Anterior cingulate cortex (tissue), 58 donors: ENCODE data around the gene MOXD1.
"Not testable (repeated sequence)": the region's sequence is repeated elsewhere in the genome, so short reads cannot be mapped to it uniquely, and the experiment has no call there.

Source experiments
- DNase-seq, 58 donors: peaks; one replicate each; lab custom pipeline; 2025; lab: John Stamatoyannopoulos, UW

MOXD1 gene

DNA sequence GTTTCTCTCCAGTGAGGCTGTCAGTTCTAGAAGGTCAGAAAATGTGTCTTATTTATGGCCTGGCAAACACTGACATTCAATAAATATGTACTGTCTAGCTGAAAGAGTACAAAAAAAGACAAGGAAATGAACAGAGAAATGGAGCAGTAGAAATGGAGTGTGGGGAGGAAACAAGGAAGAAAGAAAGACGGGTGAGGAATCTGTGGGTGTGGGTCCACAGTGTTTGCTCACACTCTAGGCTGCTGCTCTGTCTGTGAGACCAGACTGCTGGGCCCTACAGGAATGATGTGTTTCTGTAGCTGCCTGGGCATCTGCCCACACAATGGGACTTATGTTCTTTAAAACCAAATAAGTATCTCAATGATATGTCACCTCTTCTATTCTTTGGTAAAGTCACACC lies 114.2 kb downstream of the MOXD1 start:
- DNase-seq = no peak

DNA sequence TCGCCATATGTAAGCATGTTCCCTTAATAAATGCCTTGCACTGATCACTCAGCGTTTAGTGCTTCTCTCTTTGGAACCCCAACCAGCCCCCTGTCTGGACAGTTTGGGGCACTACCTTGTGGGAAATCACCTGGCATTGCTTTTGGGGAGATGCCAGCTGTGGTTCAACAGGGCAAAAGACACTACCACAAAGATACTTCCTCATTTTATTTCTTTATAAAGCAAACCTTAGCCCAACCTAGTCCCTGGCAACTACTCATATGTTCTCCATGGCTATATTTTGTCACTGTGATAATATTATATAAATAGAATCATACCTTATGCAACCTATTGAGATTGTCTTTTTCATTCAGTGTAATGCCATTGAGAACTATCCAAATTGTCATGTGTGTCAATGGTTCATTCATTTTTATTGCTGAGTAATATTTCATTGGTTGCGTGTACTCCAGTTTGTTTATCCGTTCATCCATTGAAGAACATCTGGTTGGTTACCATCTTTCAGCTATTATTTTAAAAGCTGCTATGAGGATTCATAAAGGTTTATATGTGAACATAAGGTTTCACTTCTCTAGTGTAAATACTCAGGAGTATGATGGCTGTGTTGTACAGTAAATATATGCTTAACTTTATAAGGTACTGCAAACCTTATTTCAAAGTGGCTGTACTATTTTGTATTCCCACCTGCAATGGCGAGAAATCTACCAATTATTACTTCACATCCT lies 114.8 kb downstream of the MOXD1 start:
- no peak for DNase-seq

DNA sequence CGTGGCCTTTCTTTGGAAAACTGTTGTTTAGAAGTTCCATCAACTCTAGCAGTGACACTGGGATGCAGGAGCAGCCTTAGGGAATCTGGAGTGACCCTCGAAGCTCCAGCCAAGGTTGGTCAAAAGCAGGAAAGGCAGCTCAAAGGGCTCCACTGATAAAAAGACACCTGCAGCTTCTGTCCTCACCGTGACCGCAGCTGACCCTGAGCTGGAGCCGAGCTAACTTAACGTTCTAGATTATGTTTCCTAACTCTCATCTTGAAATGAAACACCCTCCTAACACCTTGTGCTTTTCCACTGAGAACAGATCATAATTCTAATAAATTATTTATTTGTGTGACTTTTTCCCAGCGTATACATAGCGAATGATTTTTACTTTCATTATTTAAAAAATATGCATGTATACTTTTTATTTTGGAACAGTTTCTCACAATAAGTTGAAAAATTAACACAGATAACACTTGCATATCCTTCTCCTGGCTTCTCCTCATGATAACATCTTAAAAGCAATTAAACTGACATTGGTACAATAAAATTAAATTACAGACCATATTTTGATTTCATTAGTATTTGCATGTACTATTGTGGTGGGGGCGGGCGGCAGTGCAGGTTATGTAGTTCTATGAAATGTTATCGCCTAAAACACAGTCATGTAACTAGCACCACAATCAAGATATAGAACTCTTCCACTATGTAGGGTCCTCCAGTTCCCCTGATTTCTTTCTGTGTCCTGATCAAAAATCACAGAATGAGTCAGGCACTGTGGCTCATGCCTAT lies 116.1 kb downstream of the MOXD1 start:
- no peak for DNase-seq

DNA sequence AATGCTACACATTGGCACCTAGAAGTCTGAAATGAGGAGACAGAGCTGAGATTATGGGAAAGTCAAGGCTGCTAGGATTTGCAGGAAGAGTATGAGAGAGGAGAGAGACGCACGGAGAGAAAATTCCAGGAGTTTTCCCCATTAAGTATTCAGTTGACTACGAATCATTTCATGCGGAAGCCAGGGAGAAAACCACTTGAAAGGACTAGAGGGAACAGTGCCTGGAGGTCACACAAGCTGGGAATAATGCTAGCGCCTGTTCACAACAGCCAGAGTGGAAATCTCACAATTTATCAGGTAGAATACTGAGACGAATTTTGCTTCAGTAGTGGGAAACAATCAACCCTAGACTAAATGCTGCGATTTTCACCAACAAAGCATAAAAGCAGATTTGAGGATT lies 118.6 kb downstream of the MOXD1 start:
- no peak for DNase-seq

DNA sequence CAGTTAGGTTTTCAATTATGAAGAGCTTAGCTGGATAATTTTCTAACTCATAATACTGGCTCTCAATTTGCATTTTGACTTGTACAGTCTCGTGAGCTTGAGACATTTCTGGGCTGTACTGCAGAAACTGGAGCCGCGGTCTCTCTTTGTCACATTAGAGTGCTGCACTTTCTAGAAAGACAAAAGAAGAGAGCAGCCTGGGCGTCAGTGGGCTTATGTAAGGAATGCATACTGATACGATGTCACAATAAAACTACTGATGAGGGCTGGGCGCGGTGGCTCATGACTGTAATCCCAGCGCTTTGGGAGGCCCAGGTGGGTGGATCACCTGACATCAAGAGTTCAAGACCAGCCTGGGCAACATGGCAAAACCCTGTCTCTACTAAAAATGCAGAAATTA lies 120.8 kb downstream of the MOXD1 start:
- no peak for DNase-seq

DNA sequence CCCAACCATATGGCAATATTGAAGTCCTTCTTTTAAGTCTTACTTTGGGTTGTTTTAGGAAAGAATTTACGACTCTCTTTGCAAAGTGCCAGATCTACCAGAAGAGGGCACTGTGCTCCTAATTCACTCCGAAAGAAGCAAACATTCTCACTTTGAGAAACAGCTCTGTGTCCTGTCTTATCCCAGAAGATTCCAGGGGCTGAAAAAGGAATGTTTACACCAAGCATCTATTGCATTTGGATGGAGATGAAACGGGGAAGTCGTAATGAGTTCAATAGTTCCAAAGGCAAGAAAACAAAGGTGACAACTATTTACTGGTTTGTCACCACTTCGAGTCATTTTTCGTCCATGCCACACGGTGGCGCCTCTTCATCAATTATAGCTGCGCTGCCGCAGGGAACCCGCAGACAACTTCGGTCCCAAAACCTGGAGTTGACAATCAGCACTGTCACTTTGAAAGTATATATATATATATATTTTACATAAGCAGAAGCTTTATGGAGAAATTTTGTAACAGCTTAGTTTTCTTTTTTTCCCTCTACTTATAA lies 121.6 kb downstream of the MOXD1 start:
- peak in 57 of 58 donors; percentile 2 to 87 (median 59) for DNase-seq

DNA sequence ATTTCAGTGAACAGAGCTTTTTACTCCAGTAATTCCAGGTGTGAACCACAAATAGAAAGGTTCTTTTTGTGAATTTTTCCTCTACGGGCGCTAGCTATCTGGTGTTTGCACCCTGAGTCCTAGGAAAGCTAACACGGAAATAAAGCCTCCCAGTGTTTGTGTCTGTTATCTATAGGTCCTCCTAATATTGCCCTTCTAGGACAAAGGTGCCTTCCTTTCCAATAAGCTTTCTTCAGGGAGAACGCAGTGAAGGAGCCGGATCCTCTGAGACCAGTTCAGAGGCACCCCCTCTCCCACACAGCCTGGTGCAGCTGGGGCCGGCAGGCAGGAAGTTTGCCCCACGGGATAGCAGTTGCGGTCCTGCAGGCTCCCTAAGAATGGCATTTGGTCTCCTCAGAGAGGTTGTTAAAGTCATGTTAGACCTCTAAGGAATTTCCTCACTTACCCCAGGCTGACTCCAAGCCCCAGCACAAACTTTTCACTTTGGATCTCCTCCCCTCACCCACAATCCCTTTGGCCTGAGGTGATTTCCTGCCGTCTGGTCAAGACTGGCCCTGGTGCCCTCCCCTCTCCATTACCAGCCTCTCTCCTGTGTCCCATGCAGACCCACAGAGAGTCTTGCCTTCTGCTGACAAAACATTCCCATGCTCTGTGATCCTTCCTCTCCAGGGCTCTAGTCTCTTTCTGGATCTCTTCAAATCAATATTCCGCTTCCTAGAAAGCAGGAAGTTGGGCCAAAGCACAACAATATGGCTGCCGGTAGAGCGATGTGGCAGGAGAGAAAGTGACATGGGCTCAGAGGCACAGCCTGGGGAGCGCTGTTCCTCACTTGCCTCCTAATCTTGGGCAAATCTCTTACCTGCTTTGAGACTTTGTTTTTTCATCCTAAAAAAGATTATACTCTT lies 126.0 kb downstream of the MOXD1 start:
- no peak for DNase-seq

DNA sequence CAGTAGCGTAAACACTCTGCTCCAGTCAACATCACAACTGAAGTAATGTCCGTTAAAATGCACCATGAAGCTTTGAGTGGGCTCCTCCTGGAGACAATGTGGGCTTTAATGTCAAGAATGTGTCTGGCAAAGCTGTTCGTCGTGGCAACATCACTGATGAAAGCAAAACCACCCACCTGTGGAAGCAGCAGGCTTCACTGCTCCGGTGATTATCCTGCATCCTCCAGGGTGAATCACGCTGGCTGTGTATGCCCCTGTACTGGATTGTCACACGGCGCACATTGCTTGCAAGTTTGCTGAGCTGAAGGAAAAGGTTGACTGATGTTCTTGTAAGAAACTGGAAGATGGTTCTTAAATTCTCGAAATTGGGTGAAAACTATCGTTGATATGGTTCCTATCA lies 128.5 kb downstream of the MOXD1 start:
- no peak for DNase-seq

DNA sequence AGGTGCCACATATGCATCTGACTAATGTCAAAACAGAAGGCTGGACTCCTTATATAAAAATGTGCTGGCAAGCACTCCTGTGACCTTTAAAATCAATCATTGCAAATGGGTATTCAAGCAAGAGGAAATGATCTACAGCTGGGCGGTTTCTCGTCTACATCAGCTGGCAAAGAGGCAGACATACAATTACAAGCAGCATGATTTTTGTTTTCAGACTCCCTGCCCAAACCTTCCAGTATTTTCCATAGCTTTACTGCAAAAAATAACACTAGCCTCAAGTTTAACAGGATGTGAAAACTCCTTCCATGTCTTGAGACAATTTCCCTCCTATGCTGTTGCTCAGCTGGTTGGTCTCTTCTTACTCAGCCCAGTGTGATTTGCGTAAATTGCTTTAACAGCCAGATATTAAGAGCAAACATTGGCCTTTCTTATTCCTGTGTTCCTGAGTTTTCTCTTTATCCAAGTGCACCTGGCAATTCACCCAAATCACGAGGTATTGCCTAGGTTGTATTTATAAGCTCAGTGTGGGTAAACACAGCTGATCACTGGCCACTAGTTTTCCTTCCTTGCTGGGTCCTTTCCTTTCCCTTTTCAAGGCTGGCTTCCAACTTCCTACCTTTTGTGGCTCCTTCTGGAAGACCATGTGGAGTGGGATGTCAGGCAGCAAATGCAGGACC lies 130.4 kb downstream of the MOXD1 start:
- DNase-seq = no peak

DNA sequence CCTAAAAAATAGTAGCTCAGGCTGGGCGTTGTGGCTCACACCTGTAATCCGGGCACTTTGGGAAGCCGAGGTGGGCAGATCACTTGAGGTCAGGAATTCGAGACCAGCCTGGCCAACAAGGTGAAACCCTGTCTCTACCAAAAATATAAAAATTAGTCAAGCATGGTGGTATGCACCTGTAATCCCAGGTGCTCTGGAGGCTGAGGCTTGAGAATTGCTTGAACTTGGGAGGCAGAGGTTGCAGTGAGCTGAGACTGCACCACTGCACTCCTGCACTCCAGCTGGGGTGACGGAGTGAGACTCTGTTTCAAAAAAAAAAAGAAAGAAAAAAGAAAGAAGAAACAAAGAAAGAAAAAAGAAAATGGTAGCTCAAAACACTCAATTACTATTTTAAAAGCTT lies 132.6 kb downstream of the MOXD1 start:
- DNase-seq = not testable (repeated sequence)

DNA sequence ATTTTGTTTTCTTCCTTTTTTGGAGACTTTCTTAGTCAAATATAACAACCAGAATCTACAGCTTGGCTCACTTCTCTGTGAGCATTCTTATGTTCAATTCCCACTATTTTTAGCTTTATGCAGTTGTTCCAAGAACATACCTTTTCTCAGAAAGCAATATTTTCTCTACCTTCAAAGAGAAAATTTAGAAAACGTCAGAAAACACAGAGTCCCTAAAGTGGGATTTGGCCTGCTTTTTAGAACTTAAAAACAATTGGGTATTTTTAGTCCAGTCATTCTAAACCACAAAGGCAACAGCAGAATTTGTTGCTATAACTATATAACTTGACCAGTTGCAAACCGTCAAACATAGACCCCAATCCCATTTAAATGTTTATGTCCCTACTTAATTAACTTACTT lies 133.1 kb downstream of the MOXD1 start:
- DNase-seq = no peak

DNA sequence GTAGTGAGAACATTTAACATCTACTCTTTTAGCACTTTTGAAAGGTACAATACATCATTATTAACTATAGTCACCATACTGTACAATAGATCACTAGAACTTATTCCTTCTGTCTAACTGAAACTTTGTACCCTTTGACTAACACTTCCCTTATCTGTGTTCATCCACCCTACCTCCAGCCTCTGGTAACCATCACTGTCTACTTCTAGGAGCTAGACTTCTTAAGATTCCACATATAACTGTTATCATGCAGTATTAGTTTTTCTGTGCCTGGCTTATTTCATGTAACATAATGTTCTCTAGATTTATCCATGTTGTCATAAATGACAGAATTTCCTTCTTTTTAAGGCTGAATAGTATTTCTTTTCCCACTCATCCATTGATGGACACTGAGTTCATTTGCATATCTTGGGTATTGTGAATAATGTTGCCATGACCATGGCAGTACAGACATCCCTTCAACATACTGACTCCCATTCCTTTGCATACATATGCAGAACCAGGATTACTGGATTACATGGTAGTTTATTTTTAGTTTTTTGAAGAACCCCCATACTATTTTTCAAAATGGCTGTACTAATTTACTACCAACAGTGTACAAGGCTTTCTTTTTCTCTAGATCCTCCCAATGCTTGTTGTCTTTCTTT lies 135.7 kb downstream of the MOXD1 start:
- DNase-seq = no peak

DNA sequence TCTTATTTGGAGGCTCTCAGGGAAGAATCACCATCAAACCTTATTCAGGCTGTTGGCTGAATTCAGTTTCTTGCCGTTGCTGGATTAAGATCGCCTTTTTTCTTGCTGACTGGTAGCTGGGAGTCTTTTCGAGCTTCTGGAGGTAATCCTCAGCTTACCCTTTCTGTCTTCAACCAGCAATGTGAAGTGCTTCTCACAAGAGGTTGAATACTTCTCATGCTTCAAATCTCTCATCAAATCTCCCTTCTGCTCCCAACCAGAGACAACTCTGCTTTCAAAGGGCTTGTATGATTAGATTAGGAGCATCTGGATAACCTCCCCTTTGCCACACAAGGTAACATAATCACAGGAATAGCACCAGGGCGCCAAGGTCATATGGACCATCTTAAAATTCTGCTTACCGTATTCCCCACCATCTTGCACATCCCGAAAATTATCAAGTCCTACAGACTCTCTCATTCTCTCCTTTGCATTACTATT lies 137.2 kb downstream of the MOXD1 start:
- no peak for DNase-seq

DNA sequence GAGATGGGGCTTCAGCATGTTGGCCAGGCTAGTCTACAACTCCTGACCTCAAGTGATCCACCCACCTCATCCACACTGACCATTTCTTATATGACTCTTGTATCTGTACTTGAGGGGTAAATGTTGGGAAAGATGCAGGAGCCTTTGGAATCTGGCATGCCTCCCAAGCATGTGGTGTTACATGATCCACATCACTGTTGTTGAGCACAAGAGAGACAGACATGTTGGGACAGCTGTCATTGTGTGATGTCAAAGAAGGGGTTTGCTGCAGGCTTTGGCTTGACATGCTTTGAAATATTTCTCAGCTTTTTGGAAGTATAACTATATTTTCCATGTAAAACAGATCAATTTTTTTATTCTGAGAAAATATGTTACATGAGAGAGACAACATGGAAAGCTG lies 139.9 kb downstream of the MOXD1 start:
- no peak for DNase-seq

DNA sequence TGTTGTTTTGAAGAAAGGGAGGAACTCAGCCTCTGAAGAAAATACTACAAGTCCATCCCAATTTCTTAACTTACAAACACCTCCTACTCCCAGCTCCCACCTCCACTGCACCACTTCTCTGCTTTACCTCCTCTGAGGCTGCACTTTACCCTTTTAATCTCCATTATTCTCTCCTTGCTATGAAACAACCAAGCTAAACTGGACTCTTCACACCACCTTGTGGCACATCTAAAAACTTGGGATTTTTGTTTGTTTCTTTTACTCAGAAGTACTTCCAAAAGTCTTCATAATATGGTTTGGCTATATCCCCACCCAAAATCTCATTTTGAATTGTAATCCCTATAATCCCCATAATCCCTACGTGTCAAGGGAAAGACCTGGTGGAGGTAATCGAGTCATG lies 142.2 kb downstream of the MOXD1 start:
- no peak for DNase-seq

DNA sequence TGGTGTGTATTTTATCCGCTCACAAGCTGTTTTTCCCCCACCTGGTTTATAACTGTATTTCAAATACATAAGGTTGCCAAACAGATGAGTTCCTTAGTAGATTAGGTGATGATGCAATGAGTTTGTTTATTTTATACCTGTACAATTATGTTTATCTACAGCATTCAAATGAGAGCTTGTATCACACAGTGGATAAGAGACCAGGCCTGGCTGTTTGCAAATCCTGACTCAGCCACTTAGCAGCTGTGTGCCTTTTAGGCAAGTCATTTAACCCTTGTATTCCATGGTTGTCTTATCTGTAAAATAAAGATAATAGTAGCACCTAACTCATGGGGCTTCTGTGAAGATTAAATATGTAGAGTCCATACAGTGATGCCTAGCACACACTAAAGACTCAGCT lies 143.7 kb downstream of the MOXD1 start:
- no peak for DNase-seq

DNA sequence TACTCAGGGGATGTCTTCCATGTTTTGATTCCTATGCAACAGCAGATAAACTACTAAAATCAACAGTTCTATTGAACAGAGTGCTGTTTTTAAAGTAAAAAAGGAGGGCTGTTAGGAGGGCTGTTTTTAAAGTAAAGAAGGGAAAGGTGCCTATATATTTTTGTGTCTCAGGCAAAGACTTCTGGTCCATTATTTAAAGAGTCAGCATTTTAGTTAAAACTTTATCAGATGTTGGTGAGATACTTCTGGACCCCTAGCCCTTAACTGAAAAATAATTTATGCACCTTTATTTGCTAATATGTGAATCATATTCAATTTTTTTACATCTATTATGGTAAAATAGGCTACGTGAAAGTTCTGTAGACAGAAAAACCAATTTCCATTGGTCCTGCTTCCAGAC lies 144.8 kb downstream of the MOXD1 start:
- DNase-seq = no peak

DNA sequence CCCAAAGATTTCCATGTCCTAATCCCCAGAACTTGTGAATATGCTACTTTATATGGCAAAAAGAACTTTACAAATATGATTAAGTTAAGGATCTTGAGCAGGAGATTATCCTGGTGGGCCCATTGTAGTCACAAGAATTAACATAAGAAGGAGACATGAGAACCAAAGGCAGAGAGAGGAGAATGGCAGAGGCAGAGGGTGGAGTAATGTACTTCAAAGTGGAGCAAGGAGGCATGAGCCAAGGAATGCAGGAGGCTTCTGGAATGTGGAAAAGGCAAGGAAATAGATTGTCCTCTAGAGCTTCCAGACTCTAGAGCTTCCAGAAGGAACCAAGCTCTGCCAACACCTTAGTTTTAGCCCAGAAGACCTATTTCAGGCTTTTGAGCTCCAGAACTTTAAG lies 147.4 kb downstream of the MOXD1 start:
- no peak for DNase-seq

DNA sequence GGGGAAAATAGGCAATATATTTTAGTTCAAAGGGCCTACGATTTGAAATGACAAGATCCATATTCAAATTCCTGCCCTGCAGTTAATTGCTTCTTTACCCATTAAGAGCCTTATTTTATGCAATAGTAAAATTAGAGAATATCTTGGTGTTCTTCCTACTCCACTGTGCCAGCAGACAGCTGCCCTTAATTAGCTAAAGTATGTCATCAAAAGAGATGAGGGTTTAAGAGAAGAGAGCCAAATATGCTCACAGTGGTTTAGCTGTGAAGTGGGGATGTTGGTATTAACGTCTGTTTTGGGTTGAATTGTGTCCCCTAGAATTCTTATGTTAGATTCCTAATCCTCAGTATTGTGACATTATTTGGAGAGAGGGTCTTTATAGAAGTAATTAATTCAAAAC lies 148.1 kb downstream of the MOXD1 start:
- no peak for DNase-seq

DNA sequence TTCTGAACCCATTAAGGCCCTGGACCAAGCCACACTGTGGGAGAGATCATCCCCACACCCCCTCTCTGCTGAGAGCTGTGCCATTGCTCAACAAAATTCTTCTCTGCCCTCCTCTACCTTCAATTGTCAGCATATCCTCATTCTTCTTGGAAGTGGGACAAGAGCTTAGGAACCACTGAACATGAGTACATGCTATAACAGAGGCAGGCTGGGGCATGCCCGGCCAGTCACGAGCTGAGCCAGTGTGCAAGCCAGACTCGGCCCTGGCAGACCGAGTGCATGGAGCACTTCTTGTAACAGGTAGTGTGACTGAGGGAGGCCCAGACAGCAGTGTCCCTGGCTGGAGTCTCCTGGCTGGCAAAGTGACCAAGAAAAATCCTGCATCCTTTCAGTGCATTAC lies 149.2 kb downstream of the MOXD1 start:
- DNase-seq = no peak
